Dermis blood vessel endothelial cell (primary cell): ENCODE results near the gene SLC12A8. TPM values are rescaled to one million over a fixed set of nuclear protein-coding genes. Genes with fewer than 3 reads are reported as not detected.
A peak's percentile ranks its signal among the peaks of the same experiment; 100 is the strongest.

ENCODE experiments used
- DNase-seq: peaks from one replicate; pipeline ENCODE4 v3.0.0; 2010
- total RNA-seq: library from RNA; depleted of rRNA; stranded (reverse); fragments of >200 nt; gene quantifications from 2 replicates; pipeline ENCODE4 v1.2.3, GENCODE V29; 2014

The SLC12A8 gene
- total RNA-seq, 1 donor from 2014 or later: 0.34 TPM

DNA sequence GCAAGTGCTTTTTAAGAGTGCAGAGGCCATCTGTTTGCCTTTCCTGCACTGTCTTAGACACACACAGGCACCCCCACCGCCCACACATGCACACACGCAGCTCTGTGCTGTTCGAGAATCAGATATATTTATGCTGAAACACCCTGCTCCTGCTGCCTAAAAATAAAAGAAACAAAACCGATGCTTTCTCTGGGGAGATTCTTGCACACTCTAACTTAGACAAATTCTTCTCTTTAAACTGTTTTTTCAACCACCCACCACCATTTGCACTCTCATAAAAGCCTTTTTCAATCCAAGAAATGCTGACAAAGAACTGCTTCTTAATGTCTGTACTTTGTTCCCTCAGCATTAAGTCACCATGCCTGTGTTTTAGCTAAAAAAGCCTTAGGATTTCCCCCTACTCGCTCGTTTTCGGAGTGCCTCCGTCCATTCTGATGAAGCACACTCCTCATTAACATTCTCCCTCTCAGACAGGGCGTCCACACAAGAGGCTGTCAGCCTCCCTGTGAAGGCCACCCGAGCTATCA lies 26.2 kb downstream of the SLC12A8 start:
- no peak for DNase-seq

DNA sequence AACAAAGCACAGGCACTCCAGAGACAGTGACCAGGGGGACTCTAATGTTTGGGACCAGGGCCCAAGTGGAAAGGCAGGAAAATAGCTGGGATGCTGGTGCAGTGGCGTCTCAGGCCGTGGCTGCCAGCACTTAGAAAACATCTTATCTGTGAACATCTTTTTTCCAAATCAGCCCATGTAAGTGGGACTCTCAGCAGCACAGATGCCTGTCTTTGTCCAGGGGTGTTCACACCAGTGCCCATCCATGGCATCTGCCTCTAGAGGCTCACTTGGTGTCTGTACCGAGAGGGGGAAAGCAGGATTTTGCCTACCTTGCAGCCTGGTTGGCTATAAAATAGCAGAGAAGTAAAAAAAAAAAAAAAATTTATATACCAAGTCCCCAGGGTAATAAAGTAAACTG lies 26.7 kb downstream of the SLC12A8 start:
- no peak for DNase-seq

DNA sequence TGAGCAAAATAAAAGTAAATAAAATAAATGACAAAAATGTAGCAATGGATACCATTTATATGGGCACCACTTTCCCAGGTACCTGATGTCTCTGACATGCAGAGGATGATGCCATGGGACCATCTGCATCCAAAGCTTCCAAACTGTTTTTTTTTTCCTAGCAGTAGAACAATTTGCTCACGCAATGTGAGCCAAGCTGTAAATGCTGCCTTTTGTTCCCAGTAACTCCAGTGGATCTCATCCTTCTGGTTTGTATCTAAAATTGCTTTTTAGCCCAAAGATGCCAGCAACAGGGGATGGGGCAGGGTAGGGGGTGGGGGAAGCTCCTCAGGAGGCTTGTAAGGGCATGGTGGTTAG lies 32.7 kb downstream of the SLC12A8 start:
- no peak for DNase-seq

DNA sequence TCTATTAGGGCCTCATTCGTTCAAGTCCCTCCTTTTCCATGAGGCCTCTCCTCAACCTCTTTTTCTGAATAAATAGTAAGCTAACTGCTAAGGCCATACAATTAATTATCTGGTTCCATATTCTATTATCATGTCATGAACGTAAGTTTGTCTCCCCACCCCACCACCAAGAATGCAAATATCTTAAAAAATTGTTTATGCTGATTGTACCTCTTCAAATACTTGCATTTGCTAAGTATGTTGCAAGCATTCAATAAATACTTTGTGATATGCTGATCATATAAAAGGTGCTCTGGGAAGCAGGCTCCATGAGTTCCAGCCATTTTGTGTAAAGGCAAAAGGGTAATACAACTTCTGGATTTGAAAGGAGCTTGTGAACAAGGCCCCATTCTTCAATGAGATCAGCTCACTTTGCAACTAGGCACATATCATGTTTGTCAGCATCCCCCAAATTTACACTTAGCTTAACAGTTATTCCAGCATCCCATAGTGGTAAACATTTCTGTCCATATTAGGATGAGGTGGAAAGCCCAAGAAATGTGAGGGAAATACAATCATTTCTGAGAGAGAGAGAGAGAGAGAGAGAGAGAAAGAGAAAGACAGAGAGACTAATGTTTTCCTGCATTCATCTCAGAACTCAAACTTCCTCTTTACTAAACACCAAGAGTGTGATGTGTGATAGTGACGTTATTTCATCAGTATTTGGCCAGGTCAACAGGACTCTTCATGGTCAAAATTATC lies 33.2 kb downstream of the SLC12A8 start:
- DNase-seq: no peak

DNA sequence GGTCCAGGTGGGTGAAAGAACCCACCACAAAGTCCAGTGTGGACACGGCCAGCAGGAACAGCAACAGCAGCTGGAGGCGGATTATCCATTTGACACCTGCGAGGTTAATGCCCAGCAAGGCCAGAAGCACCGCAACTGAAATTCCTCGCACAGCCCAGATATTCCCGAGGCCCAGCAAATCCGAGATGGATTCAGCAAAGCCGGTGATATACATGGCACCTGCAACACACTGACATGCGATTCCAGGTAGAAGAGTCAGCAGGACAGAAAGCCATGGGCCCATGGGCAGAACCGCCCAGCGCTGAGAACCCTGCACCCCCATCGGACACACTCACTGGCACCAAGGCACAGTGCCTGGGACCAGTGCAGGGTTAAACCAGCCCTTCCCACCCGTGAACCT lies 34.8 kb downstream of the SLC12A8 start:
- no peak for DNase-seq

DNA sequence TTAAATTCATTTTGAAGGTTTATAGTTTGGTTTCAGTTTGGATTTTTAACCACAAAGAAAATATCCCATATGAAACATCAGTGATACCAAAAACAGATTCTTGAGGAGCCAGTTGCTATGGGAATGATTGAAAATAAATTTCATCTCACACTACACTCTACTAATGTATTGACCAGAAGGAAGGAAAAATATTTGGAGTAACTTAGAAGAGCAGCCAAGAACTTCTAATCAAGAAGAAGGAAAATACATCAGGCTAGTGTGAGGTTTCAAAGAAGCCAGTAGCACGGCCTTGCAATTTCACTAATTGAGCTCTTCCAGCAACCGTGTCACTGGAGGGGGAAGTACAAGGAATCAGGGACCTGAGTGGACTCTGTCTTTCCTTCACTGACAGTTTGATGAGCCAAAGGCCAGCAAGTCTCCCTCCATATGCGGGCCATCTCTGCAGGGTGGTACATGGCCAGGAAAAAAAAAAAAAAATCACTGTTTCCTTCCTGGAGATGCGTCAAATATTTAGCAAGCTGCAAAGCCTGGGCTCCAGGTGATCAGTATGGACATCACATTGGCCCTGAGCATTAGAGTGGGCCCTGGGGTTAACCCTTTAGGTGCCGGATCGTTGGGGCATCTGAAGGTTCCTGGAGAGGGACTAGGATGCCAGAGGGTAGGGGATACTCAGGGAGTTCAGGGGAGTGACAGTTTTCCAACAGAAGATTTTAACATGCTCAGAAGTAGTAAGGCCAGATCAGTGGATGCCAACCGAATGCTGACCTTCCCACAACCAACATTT lies 37.1 kb downstream of the SLC12A8 start:
- DNase-seq: no peak

DNA sequence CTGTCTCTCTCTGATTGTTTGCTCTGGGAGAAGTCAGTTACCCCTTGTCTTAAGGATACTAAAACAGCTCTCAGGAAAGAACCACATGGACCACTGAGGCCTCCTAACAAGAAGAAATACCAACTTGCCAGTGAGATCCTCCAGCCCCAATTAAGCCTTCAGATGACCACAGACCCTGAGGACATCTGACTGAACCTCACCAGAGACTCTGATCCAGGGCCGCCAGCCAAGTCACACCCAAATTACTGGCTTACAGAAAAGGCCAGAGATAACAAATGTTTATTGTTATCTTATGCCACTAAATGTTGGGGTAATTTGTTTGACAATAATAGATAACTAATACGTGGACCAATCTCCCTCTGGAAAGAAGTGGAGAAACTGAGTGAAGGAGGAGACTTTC lies 40.2 kb downstream of the SLC12A8 start:
- no peak for DNase-seq

DNA sequence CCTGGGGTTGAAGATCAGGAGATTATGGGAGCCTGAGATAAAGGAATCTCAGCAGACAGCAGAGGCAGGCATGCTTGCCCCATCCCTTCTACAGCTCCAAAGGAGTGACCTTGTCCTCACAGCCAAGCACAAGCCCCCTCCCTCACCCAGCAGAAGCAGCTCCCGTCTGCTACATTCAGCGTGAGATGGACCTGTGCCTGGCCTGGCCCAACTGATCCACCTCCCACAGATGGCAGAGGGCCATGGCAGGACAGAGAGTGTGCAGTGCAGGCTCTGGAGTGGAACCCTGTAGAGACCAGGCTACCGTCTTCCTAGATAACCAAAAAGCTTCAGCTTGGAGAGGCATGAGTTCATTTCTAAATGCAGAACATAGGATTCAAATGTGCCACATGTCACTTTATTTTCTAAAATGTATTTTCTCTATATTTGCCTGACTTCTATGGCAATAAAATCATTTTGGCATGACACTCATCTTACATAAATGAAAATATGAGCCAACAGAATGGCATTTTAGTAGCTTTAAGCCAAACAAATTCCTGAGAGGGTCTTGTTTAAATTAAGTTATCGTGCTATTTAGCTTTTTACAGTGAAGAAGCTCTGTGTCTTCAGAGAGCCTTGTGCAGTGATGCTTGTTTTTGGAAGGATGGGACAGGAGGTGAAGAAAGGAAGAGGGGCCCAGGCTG lies 43.7 kb downstream of the SLC12A8 start:
- no peak for DNase-seq

DNA sequence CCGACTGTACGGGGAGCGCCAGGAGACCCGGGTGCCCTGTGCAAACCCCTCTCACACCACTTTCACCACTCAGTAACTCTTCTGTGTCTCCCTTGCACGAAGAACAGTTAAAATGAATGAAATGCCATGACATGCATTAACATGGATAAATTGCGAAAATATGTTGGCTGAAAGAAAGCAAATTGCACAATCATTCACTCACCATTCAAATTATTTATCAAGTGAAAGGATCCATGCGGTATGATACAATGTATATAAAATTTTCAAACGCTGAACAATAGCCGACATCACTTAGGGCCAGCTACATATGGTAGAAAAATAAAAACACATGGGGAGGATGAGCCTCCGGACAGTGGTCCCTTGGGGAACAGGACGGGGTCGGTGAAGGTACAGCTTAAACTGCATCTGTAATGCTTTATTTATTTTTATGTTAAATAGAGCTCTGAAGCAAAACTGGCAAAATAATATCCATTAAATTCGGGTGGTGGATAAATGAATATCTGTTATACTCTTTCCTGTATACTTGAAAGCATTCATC lies 45.9 kb downstream of the SLC12A8 start:
- no peak for DNase-seq

DNA sequence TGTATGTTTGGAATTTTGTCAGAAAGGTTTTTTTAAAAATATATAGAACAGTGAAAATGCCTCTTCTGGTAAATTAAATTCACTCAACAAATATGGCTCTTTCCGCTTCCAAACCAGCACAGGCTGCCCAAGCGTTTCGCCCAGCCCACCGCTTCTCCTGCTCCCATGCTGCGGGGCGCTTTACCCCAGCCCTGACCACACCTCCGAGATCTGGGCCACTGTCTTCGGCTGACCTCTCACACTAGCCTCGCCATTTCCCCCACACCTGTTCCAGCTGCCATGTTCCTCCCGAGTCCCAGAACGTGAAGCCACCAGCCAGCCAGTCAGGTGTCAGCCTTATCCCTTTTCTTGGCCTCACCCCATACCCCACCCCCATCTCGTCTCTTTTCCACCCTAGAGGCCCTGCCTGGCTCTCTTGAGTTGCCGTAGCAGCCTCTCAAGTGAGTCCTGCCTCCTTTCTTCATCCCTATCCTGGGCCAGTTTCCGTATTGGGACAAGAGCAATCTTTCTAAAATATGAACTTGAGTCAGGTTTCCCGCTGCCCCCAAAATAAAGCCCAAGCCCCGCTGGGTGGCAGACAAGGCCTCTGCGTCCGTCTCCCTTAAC lies 46.5 kb downstream of the SLC12A8 start:
- DNase-seq: no peak

DNA sequence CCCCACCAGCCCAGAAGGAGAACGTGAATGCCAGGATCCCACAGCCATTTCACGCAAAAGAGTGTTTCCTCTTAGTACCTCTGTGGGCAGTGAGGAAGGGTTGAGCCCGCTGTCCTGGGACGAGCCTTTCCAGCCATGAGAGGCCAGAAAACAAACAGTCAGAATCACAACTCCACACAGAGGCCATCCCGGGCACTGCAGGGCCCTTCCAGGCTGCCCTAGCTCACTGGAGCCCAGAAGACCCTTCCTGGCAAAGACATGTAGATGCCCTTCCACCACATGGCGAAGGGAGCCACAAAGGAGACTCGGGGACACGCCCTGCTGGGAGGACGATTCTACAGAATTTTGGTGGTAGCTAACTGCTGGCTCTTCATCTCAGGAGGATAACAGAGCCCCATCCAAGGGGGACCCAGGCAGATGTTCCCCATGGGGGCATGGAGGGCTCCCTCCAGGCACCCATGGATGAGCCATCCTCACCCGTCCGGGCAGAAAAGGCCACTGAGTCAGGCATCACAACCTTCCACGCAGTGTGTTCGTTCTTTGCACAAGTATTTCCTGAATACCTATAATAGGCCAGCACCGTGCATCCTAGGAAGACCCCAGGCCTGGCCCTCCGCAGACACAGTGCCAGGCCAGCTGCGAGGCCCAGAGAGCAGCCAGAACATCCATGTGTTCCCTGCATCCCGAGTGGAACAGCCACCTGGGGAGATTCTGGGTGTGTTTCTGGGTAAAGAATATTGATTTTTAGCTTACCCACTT lies 47.2 kb downstream of the SLC12A8 start:
- peak; percentile 69 for DNase-seq

DNA sequence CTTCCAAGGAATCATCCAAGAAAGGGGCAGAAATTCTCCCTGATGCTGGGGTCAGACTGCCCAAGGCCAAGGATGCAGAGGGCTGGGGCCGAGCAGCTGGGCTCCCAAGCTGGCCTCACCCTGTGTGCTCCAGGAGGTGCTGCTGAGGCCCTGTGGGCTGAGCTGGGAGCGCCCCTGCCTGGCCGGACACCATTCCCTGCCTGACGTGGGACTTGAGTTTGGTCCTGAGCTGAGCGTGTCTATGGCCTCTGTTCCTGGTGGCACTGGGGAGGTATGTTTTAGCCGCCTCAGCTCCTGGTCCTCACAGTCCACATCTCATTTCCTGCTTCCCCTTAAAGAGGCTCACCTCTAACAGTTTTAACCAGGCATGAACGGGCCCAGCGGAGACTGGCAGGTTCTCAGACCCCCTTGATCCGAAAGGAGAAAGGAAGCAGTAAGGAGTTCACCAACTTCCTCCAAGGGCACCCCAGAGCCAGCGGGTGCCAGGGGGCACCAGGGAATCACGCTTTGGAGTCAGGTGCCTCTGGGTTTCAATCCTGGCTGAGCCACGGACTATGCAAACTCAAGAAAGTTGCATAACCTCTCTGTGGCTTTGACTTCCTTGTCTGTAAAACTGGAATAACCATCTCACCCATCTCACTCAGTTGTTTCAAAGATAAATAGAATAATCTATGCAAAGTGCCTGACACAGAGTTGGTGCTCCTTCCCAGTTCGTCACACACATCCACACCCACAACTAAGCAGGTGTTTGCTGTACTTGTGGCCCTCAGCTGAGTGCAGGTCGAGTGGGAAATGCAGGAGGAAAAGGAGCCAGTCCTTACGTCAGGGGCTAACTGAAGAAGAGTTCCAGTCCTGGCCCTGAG lies 48.6 kb downstream of the SLC12A8 start:
- peak; percentile 52 for DNase-seq

DNA sequence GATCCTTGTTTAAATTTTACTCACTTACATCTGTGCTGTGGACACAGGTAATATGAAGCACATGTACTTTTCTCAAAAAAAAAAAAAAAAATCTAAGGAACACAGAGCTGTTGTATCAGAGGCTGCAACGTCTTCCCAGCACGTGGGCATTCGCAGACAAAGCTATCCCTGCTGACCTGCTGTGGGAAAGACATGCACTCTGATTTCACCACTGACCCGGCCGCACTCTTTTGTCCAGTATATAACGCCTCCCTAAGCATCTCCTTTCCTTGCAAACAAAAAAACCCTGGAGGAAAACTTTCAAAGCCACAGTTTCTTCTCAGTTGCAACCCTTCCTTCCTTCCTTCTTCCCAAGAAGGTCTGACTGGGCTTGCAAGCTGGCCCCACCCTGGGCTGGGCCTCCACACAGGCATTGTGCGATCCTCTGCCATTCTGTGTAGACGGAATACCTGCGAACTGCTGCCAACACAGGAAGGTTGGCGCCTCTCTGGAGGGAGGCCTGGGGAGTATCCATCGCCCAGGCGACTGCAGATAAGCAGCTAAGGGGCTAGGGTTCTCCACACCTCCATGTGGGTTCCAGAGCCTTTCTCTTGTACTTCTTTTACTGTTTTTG lies 50.8 kb downstream of the SLC12A8 start:
- no peak for DNase-seq

DNA sequence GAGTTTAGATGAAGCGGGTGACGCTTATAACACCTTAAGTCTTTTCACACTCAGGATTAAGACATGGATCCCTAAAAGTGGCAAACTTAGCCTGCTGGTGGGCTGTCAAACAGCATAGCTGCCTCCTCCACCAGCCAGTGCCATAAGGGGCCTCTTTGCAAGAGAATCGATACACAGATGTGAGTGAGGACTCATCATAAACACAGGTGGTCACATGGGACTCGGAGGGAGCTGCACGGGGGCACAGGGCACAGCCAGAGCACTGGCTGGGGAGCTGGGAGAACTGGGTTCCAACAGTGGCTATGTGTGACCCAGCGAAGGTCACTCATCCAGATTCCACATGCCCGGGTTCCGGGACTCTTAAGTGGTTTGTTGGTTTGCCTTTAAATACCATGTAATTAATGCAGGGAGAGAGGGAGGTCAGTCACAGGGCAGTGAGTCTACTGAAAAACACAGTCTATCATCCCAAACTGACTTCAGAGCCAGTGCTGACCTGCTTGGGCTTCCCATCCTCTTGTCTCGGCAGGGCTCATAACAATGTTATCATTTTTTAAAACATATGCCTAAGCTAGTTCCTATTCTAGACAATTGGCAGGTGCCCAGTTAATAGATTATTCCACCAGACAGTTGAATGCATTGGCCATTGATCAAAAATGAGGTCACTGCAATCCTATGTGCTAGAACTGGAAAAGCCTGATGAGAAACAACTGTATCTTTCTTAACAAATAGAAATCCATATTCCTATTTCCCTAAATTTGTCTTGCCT lies 51.8 kb downstream of the SLC12A8 start:
- DNase-seq: no peak

DNA sequence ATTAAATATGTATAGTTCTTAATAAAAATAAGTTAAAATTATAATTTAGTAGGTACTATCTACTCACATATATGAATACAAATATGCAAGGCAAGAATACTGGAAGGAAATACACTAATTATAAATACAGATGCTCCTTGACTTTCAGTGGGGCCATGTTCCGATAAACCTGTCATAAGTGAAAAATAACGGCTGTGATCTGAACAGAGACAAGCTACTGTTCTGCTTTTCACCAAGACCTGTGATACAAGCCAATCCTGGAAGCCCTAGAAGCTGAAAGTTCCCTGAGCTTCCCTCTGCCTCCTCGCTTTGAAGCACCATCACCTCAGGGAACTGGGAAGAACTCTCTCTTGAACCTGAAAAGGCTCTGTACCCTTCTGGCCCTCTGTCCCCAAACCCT lies 55.4 kb downstream of the SLC12A8 start:
- no peak for DNase-seq

DNA sequence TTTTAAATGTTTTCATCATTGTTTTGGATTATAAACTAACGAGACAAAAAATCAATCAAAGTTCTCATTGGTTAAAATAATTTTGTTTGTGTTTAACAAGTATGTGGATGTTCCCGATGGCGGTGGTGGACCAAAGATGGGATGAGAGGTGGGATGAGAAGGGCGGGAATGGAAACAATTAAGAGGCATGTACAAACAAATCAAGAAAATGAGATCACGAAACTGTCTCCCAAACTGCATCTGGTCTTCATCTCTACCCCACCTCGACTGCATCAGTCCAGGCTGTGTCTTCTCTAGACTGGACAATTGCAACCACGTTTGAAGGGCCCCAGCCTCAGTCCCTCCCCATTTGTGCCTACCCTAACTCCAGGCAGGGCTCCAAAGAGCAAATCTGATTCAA lies 56.1 kb downstream of the SLC12A8 start:
- DNase-seq: no peak

DNA sequence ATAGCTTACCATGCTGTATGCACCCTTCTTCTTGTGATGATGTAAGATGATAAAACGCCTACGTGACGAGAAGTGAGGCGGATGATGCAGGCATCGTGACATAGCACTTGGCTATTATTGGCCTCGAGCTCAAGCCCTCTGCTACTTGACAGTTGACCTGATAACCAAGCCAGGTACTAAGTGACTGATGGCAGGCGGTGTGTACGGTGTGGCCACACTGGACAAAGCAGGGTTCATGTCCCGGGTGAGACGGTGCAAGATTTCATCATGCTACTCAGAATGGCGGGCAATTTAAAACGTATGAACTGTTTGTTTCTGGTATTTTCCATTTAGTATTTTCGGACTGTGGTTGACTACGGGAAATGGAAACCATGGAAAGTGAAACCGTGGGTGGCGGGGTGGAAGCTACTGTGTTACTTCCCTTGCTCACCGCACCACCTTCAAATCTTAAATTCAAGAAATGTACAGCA lies 57.7 kb downstream of the SLC12A8 start:
- no peak for DNase-seq

DNA sequence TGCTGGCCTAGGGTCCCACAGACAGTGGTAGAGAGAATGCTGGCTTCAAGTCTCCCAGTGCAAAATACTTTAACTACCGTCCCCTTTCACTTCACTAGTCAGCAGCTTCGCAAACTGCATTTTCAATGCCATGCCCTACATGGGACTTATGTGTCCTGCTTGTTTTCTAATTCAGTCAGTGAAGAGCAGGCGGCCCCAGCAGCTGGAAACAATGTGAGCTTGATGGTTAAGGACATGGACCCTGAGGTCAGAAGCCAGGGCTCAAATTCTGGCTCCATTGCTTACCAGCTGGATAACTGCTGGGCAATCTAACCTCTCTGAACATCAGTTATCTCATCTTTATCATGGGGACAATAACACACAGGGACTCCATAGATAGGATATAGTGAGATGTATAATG lies 58.4 kb downstream of the SLC12A8 start:
- no peak for DNase-seq

DNA sequence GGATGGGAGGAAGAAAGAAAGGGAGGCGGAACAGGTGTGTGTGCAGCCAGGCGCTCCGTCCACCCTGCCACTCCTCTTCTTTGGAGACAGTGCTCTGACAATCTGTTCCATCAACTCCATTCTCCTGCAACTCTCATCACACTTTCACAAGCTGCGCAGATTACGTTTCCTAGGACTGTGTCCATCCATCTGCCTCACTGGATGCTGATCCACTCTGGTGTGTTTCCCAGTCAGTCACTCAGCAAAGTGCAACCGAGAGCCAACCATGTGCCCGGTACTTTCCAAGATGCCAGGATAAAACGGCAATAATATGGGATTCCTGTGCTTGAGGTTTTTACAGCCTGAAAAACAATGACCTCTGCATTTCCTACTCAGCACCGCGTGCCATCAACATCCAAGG lies 59.6 kb downstream of the SLC12A8 start:
- DNase-seq: no peak

DNA sequence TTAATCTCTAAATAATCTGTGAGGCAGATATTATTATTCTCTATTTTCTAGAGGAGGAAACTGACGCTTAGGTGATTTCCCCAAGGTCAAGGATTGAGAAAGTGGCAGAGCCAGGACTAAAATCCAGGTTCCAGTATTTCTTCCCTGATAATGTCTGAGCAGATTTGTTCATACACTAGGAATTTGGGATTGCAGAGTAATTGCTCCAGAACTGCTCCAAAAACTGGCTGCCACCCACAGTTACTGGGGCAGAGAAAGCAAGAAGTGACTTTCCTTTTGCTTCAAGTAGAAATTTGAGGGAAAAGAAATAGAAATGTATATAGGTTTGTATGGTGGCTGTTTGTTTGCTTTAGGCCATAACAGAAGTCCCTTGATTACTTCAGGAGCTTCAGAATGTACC lies 60.6 kb downstream of the SLC12A8 start:
- no peak for DNase-seq
